A673 (cell line): Measurements from ENCODE around the gene ACSL5. TPM values are rescaled to one million over a fixed set of nuclear protein-coding genes. Genes with fewer than 3 reads are reported as not detected.

Experiments
- BruUV-seq: library from RNA; stranded (reverse); fragments of 400-500 nt; replicated peaks from 2 replicates; lab custom pipeline; 2021; lab: Mats Ljungman, UMichigan
- CTCF ChIA-PET: fragments of 300-600 bp; sonication (Branson Sonifier 250); formaldehyde crosslinking; loops from one replicate; lab custom pipeline; 2022; ENCODE audit warnings: antibody characterized with exemption; lab: Charles Lee
- POLR2A ChIA-PET: fragments of 300-600 bp; sonication (Branson Sonifier 250); formaldehyde crosslinking; loops from one replicate; lab custom pipeline; 2022; ENCODE audit warnings: antibody characterized with exemption; ENCODE audit not compliant: low non-redundant PET; lab: Charles Lee
- DNase-seq: peaks from one replicate; pipeline ENCODE4 v3.0.0-alpha.2; 2015; ENCODE audit warnings: low spot score
- H3K27ac ChIP-seq: fragments of 200-600 bp; sonication (generic); 2 replicates; pipeline ENCODE4 v1.5.1; 2016; ENCODE audit warnings: mixed run types, low read depth, mild to moderate bottlenecking, mixed read lengths, antibody characterized with exemption, low read length; ENCODE audit not compliant: poor library complexity, severe bottlenecking
- H3K27me3 ChIP-seq: fragments of 200-600 bp; sonication (generic); replicated peaks from 2 replicates; pipeline ENCODE4 v1.6.1; 2017; ENCODE audit warnings: mixed run types, low read depth, mild to moderate bottlenecking, mixed read lengths, antibody characterized with exemption, low read length; ENCODE audit not compliant: insufficient read depth, poor library complexity
- H3K36me3 ChIP-seq: fragments of 200-600 bp; sonication (generic); 2 replicates; pipeline ENCODE4 v1.6.1; 2016; ENCODE audit warnings: mixed run types, mild to moderate bottlenecking, mixed read lengths, antibody characterized with exemption, low read length; ENCODE audit not compliant: insufficient read depth, poor library complexity, severe bottlenecking
- H3K4me1 ChIP-seq: fragments of 200-600 bp; sonication (generic); 2 replicates; pipeline ENCODE4 v1.6.1; 2017; ENCODE audit warnings: mixed run types, mild to moderate bottlenecking, mixed read lengths, antibody characterized with exemption, low read length; ENCODE audit not compliant: insufficient read depth, poor library complexity, severe bottlenecking
- H3K4me3 ChIP-seq: fragments of 200-600 bp; sonication (generic); 2 replicates; pipeline ENCODE4 v1.5.1; 2016; ENCODE audit warnings: low read depth, mixed run types, mild to moderate bottlenecking, mixed read lengths, low read length; ENCODE audit not compliant: poor library complexity, severe bottlenecking
- H3K9me3 ChIP-seq: fragments of 200-600 bp; sonication (generic); 2 replicates; pipeline ENCODE4 v1.6.1; 2016; ENCODE audit warnings: mixed run types, low read depth, mild to moderate bottlenecking, mixed read lengths, antibody characterized with exemption, low read length; ENCODE audit not compliant: poor library complexity, severe bottlenecking
- EZH2 ChIP-seq: fragments of 200-600 bp; sonication (generic); IDR thresholded peaks from 2 replicates; pipeline ENCODE4 v1.6.1; 2017; ENCODE audit warnings: borderline replicate concordance, low read depth, mild to moderate bottlenecking, mixed read lengths, antibody characterized with exemption, low read length; ENCODE audit not compliant: poor library complexity, severe bottlenecking
- intact Hi-C: fragments of 100-400 bp; cut with micrococcal nuclease; formaldehyde crosslinking; loops from one replicate; pipeline ENCODE4 v1.10.0; 2022; ENCODE audit not compliant: unreplicated experiment
- total RNA-seq: library from RNA; stranded (reverse); gene quantifications from 2 replicates; pipeline ENCODE4 v1.2.3, GENCODE V29; 2021
- TF ChIP-seq, protein P1 (sequence below): fragments of 300-800, 200-600 bp; sonication (generic); conservative IDR thresholded peaks from 2 replicates; pipeline ENCODE4 v1.5.1; 2017; ENCODE audit warnings: low read depth, mild to moderate bottlenecking, antibody characterized with exemption, low read length, moderate library complexity, mixed read lengths

The ACSL5 gene
- total RNA-seq, 1 experiment from 2014 or later: 1.0 TPM

DNA sequence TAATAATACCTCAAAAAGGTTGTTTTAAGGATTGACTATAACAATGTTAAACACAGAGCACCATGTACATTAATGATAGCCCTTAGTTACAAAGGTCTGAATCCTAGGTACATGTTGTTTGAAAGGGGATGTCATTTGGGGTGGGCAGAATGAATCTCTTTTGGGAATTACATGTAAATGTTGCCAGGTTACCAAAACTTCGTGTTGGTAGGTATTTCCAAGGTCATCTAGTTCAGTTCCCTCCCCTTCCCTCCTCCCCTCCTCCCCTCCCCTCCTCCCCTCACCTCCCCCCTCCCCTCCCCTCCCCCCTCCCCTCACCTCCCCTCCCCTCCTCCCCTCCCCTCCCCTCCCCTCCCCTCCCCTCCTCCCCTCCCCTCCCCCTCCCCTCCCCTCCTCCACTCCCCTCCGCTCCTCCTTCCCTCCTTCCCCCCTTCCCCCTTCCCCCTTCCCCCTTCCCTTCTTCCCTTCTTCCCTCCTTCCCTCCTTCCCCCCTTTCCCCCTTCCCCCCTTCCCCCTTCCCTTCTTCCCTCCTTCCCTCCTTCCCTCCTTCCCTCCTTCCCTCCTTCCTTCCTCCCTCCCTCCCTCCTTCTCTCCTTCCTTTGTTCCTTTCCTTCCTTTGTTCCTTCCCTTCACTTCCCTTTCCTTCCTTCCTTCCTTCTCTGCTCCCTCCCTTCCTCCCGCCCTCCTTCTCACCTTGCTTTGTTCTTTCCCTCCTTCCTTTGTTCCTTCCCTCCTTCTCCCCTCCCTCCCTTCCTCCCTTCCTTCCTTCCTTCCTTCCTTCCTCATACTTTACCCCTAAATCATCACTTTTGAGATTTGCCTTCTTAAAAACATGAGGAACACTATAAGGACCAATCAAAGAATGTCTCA lies 81.2 kb downstream of the ACSL5 start:
- Histone ChIP-seq H3K4me1 (no peaks in the 10 kb centered on the region), H3K27ac (no peak overlapping the region), H3K36me3 (no peaks in the 10 kb centered on the region), H3K4me3 (no peak overlapping the region), H3K27me3 (no peaks in the 10 kb centered on the region), H3K9me3 (no peaks in the 10 kb centered on the region)
- BruUV-seq: no TSS peak
- intact Hi-C loops: no loop called here
- CTCF ChIA-PET: no interaction called here
- TF ChIP-seq, protein P1, sequence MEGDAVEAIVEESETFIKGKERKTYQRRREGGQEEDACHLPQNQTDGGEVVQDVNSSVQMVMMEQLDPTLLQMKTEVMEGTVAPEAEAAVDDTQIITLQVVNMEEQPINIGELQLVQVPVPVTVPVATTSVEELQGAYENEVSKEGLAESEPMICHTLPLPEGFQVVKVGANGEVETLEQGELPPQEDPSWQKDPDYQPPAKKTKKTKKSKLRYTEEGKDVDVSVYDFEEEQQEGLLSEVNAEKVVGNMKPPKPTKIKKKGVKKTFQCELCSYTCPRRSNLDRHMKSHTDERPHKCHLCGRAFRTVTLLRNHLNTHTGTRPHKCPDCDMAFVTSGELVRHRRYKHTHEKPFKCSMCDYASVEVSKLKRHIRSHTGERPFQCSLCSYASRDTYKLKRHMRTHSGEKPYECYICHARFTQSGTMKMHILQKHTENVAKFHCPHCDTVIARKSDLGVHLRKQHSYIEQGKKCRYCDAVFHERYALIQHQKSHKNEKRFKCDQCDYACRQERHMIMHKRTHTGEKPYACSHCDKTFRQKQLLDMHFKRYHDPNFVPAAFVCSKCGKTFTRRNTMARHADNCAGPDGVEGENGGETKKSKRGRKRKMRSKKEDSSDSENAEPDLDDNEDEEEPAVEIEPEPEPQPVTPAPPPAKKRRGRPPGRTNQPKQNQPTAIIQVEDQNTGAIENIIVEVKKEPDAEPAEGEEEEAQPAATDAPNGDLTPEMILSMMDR: no peak
- no peak for TF ChIP-seq EZH2
- POLR2A ChIA-PET: no interaction called here
- DNase-seq: no peak

DNA sequence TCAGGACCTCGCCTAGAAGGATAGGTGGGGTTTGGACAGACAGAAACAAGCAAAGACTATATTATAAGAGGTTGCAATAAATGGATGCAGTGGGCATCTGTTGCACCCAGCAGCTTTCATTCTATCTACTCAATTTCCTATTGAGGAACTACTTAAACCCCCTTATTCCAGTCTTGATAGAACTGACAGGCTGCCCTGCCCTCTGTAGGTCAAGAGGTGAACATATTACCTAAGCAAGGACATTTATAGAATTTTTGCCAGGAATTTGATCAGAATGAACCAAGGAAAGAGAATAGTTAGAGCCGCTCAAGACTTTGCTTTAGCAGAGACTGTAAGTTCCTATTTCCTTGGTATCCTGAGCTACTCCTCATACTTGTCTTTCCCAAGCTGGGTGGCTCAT lies 82.6 kb downstream of the ACSL5 start:
- no peak overlapping the region for H3K27ac ChIP-seq
- H3K9me3 ChIP-seq: no peaks in the 10 kb centered on the region
- H3K36me3 ChIP-seq: peaks cover 4% of the 10 kb centered on the region
- BruUV-seq: no TSS peak
- no peaks in the 10 kb centered on the region for H3K4me1 ChIP-seq
- no peaks in the 10 kb centered on the region for H3K27me3 ChIP-seq
- ChIA-PET CTCF (no interaction called here), POLR2A (no interaction called here)
- TF ChIP-seq, protein P1: no peak
- no peak for TF ChIP-seq EZH2
- no peak overlapping the region for H3K4me3 ChIP-seq
- no peak for DNase-seq
- intact Hi-C loops: no loop called here

DNA sequence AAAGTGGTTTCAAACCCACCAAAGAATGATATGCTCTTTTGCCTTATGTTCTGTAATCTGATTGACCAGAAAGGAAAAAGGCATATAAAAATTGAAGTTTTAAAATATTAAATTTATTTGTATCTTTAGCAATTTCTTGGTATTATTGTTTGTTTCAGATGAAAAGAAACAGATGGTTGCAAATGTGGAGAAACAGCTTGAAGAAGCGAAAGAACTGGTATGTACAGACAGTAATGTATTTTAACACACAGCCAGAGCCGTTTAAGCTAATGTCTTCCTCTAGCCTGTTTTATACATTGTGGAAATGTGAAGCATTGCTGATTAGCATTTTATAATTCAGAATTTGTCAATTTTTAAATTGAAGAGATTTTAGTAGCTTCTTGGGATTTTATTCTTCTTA lies 86.5 kb downstream of the ACSL5 start:
- ChIA-PET POLR2A (interaction anchor here (0.6 kb wide), 1 partner anchor 981 kb away, joined by 13 read pairs; no protein-coding TSS in a partner anchor), CTCF (interaction anchor here (1.2 kb wide), 1 partner anchor 12 kb away, joined by 3 read pairs; no protein-coding TSS in a partner anchor)
- Histone ChIP-seq H3K36me3 (peaks cover 14% of the 10 kb centered on the region), H3K4me3 (no peak overlapping the region), H3K27me3 (no peaks in the 10 kb centered on the region), H3K27ac (peak overlapping the region; percentile 81), H3K9me3 (no peaks in the 10 kb centered on the region), H3K4me1 (no peaks in the 10 kb centered on the region)
- intact Hi-C loops: no loop called here
- no TSS peak for BruUV-seq
- no peak for DNase-seq
- TF ChIP-seq EZH2: no peak
- TF ChIP-seq, protein P1: no peak
